Measurements from ENCODE around the gene DCDC2B. TPM values are rescaled to one million over a fixed set of nuclear protein-coding genes. Genes with fewer than 3 reads are reported as not detected.

DCDC2B gene
- total RNA-seq, 1 experiment from 2014 or later, result not detected

DNA sequence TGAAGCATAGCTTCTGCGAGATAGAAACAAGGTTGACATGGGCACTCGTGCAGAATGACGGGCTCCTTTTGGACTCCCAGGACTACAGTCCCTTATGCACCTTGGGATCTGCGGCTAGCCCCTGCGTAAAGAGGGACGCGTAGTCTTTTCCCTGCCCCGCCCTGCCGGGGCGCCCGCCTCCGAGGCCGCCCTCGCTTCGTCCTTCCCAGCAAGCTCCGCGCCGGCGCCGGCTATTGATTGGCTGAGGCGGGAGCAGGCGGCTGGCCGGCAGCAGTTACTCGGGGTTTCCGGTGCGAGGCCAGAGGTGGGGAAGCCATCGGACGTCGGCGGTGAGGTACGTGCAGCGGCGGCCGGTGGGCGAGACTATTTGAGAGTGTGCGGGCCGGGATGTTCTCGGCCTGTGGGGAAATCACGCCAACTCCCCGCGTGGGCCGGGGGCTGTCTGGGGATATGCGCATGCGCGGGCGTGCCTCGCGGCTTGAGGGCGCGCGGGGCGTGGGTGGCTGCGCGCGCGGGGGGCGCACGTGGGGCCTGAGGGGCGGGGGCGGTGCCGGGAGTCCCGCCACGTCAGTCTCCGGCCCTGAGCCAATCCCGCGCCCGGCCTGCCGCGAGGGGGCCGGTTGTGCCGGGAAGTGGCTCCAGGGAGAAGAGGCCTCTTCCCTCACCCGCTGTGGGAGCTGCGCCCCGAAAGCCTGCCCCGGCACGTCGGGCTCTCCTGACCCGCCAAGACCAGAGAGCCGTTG, 29.3 kb upstream of the DCDC2B start, which contains the start of gene TXLNA (continued):
- TF ChIP-seq, protein P1, sequence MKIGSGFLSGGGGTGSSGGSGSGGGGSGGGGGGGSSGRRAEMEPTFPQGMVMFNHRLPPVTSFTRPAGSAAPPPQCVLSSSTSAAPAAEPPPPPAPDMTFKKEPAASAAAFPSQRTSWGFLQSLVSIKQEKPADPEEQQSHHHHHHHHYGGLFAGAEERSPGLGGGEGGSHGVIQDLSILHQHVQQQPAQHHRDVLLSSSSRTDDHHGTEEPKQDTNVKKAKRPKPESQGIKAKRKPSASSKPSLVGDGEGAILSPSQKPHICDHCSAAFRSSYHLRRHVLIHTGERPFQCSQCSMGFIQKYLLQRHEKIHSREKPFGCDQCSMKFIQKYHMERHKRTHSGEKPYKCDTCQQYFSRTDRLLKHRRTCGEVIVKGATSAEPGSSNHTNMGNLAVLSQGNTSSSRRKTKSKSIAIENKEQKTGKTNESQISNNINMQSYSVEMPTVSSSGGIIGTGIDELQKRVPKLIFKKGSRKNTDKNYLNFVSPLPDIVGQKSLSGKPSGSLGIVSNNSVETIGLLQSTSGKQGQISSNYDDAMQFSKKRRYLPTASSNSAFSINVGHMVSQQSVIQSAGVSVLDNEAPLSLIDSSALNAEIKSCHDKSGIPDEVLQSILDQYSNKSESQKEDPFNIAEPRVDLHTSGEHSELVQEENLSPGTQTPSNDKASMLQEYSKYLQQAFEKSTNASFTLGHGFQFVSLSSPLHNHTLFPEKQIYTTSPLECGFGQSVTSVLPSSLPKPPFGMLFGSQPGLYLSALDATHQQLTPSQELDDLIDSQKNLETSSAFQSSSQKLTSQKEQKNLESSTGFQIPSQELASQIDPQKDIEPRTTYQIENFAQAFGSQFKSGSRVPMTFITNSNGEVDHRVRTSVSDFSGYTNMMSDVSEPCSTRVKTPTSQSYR (CRISPR knock-in tag; IDR thresholded peaks at IDR 0.05), result no peak; the same call in 1 of the 2 replicates
- TF ChIP-seq ZNF219 (CRISPR knock-in tag; IDR thresholded peaks at IDR 0.05; ENCODE audit: borderline replicate concordance) (peak; percentile 49; the same call in 1 of the 2 replicates), CREM (CRISPR knock-in tag; IDR thresholded peaks at IDR 0.05) (peak; percentile 91), GRHL2 (CRISPR knock-in tag; IDR thresholded peaks at IDR 0.05; ENCODE audit: insufficient replicate concordance, severe bottlenecking) (no peak), NFATC4 (CRISPR knock-in tag; IDR thresholded peaks at IDR 0.05) (0 out of 2 replicates have a peak, but pooled peaks have one; percentile 65), NR3C1 (CRISPR knock-in tag; conservative IDR thresholded peaks at IDR 0.05; ENCODE audit: low read depth) (no peak), FOXP1 (CRISPR knock-in tag; IDR thresholded peaks at IDR 0.05; ENCODE audit: borderline replicate concordance) (peak; percentile 95; the same call in 1 of the 2 replicates), JUN (CRISPR knock-in tag; IDR thresholded peaks at IDR 0.05) (peak; percentile 75; the same call in 1 of the 2 replicates), SMAD4 (CRISPR knock-in tag; IDR thresholded peaks at IDR 0.05) (no peak), TP53 (CRISPR knock-in tag; IDR thresholded peaks at IDR 0.05) (no peak), CBFB (CRISPR knock-in tag; IDR thresholded peaks at IDR 0.05; ENCODE audit: low read depth) (no peak), ETV6 (CRISPR knock-in tag; IDR thresholded peaks at IDR 0.05) (peak; percentile 96; the same call in 1 of the 2 replicates), OVOL2 (CRISPR knock-in tag; IDR thresholded peaks at IDR 0.05; ENCODE audit: borderline replicate concordance) (no peak), ZNF671 (CRISPR knock-in tag; IDR thresholded peaks at IDR 0.05) (0 out of 2 replicates have a peak, but pooled peaks have one; percentile 56)
- TF ChIP-seq, protein P2, sequence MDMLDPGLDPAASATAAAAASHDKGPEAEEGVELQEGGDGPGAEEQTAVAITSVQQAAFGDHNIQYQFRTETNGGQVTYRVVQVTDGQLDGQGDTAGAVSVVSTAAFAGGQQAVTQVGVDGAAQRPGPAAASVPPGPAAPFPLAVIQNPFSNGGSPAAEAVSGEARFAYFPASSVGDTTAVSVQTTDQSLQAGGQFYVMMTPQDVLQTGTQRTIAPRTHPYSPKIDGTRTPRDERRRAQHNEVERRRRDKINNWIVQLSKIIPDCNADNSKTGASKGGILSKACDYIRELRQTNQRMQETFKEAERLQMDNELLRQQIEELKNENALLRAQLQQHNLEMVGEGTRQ (CRISPR knock-in tag; IDR thresholded peaks at IDR 0.05), result peak; percentile 74
- TF ChIP-seq, protein P3, sequence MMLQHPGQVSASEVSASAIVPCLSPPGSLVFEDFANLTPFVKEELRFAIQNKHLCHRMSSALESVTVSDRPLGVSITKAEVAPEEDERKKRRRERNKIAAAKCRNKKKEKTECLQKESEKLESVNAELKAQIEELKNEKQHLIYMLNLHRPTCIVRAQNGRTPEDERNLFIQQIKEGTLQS (CRISPR knock-in tag; conservative IDR thresholded peaks at IDR 0.05), result no peak
- TF ChIP-seq, protein P4, sequence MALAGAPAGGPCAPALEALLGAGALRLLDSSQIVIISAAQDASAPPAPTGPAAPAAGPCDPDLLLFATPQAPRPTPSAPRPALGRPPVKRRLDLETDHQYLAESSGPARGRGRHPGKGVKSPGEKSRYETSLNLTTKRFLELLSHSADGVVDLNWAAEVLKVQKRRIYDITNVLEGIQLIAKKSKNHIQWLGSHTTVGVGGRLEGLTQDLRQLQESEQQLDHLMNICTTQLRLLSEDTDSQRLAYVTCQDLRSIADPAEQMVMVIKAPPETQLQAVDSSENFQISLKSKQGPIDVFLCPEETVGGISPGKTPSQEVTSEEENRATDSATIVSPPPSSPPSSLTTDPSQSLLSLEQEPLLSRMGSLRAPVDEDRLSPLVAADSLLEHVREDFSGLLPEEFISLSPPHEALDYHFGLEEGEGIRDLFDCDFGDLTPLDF (CRISPR knock-in tag; IDR thresholded peaks at IDR 0.05), result no peak
- TF ChIP-seq, protein P5, sequence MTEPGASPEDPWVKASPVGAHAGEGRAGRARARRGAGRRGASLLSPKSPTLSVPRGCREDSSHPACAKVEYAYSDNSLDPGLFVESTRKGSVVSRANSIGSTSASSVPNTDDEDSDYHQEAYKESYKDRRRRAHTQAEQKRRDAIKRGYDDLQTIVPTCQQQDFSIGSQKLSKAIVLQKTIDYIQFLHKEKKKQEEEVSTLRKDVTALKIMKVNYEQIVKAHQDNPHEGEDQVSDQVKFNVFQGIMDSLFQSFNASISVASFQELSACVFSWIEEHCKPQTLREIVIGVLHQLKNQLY (CRISPR knock-in tag; IDR thresholded peaks at IDR 0.05), result peak; percentile 52; the same call in 1 of the 2 replicates
- TF ChIP-seq, protein P6, sequence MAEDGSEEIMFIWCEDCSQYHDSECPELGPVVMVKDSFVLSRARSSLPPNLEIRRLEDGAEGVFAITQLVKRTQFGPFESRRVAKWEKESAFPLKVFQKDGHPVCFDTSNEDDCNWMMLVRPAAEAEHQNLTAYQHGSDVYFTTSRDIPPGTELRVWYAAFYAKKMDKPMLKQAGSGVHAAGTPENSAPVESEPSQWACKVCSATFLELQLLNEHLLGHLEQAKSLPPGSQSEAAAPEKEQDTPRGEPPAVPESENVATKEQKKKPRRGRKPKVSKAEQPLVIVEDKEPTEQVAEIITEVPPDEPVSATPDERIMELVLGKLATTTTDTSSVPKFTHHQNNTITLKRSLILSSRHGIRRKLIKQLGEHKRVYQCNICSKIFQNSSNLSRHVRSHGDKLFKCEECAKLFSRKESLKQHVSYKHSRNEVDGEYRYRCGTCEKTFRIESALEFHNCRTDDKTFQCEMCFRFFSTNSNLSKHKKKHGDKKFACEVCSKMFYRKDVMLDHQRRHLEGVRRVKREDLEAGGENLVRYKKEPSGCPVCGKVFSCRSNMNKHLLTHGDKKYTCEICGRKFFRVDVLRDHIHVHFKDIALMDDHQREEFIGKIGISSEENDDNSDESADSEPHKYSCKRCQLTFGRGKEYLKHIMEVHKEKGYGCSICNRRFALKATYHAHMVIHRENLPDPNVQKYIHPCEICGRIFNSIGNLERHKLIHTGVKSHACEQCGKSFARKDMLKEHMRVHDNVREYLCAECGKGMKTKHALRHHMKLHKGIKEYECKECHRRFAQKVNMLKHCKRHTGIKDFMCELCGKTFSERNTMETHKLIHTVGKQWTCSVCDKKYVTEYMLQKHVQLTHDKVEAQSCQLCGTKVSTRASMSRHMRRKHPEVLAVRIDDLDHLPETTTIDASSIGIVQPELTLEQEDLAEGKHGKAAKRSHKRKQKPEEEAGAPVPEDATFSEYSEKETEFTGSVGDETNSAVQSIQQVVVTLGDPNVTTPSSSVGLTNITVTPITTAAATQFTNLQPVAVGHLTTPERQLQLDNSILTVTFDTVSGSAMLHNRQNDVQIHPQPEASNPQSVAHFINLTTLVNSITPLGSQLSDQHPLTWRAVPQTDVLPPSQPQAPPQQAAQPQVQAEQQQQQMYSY (CRISPR knock-in tag; IDR thresholded peaks at IDR 0.05), result no peak
- TF ChIP-seq, protein P7, sequence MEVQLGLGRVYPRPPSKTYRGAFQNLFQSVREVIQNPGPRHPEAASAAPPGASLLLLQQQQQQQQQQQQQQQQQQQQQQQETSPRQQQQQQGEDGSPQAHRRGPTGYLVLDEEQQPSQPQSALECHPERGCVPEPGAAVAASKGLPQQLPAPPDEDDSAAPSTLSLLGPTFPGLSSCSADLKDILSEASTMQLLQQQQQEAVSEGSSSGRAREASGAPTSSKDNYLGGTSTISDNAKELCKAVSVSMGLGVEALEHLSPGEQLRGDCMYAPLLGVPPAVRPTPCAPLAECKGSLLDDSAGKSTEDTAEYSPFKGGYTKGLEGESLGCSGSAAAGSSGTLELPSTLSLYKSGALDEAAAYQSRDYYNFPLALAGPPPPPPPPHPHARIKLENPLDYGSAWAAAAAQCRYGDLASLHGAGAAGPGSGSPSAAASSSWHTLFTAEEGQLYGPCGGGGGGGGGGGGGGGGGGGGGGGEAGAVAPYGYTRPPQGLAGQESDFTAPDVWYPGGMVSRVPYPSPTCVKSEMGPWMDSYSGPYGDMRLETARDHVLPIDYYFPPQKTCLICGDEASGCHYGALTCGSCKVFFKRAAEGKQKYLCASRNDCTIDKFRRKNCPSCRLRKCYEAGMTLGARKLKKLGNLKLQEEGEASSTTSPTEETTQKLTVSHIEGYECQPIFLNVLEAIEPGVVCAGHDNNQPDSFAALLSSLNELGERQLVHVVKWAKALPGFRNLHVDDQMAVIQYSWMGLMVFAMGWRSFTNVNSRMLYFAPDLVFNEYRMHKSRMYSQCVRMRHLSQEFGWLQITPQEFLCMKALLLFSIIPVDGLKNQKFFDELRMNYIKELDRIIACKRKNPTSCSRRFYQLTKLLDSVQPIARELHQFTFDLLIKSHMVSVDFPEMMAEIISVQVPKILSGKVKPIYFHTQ (CRISPR knock-in tag; IDR thresholded peaks at IDR 0.05), result peak; percentile 59; the same call in 1 of the 2 replicates
- TF ChIP-seq, protein P8, sequence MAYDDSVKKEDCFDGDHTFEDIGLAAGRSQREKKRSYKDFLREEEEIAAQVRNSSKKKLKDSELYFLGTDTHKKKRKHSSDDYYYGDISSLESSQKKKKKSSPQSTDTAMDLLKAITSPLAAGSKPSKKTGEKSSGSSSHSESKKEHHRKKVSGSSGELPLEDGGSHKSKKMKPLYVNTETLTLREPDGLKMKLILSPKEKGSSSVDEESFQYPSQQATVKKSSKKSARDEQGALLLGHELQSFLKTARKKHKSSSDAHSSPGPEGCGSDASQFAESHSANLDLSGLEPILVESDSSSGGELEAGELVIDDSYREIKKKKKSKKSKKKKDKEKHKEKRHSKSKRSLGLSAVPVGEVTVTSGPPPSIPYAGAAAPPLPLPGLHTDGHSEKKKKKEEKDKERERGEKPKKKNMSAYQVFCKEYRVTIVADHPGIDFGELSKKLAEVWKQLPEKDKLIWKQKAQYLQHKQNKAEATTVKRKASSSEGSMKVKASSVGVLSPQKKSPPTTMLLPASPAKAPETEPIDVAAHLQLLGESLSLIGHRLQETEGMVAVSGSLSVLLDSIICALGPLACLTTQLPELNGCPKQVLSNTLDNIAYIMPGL (CRISPR knock-in tag; IDR thresholded peaks at IDR 0.05), result no peak
